OCI-LY7 (cell line): ENCODE results near the gene SCN1A.

Experiments used
- CTCF ChIP-seq: fragments of 200-600 bp; sonication (generic); conservative IDR thresholded peaks from 2 replicates; pipeline ENCODE4 v1.5.1; 2014; ENCODE audit warnings: mild to moderate bottlenecking, antibody characterized with exemption, low read length, moderate library complexity, mixed read lengths
- EZH2phosphoT487 ChIP-seq: fragments of 200-600 bp; sonication (generic); IDR thresholded peaks from 2 replicates; pipeline ENCODE4 v1.6.1; 2018; ENCODE audit warnings: low read depth, borderline replicate concordance, mild to moderate bottlenecking, mixed run types, antibody characterized with exemption, low read length, moderate library complexity, mixed read lengths

- no peak for TF ChIP-seq CTCF
- TF ChIP-seq EZH2phosphoT487, result no peak
Observed at GRCh38 chr2:166068981-166069380, 58.8 kb downstream of the SCN1A start.
